Pons (tissue), 1 donor: ENCODE measurements around the gene RNF113B.

Experiments
- DNase-seq: peaks from one replicate; pipeline ENCODE4 v3.0.0-alpha.2; 2016; ENCODE audit warnings: low spot score

The RNF113B gene

GRCh38 chr13:98176777-98177608, at the start of gene RNF113B:
Gene RNF113B, minus strand, starts transcription at chr13:98177269. Its CDS starts 33 bp downstream, at chr13:98177236.
- DNase-seq = no peak

- DNase-seq = no peak
Measured at GRCh38 chr13:98226496-98226895, 49.4 kb upstream of the RNF113B start.

- DNase-seq = peak; percentile 42
Measured at GRCh38 chr13:98225036-98225940, 48.2 kb upstream of the RNF113B start.

GRCh38 chr13:98224557-98224956, 47.5 kb upstream of the RNF113B start:
- no peak for DNase-seq

GRCh38 chr13:98223741-98224140, 46.7 kb upstream of the RNF113B start:
- no peak for DNase-seq

- no peak for DNase-seq
Measured at GRCh38 chr13:98222816-98223215, 45.7 kb upstream of the RNF113B start.

- DNase-seq = no peak
Measured at GRCh38 chr13:98222081-98222554, 45.0 kb upstream of the RNF113B start.

GRCh38 chr13:98221234-98221633, 44.2 kb upstream of the RNF113B start:
- DNase-seq = peak; percentile 20

GRCh38 chr13:98220271-98220791, 43.3 kb upstream of the RNF113B start:
- no peak for DNase-seq

GRCh38 chr13:98219685-98220084, 42.6 kb upstream of the RNF113B start:
- no peak for DNase-seq

- DNase-seq = no peak
Measured at GRCh38 chr13:98217597-98217996, 40.5 kb upstream of the RNF113B start.

- no peak for DNase-seq
Measured at GRCh38 chr13:98216711-98217285, 39.7 kb upstream of the RNF113B start.

GRCh38 chr13:98216135-98216565, 39.1 kb upstream of the RNF113B start:
- peak; percentile 24 for DNase-seq

GRCh38 chr13:98215508-98215907, 38.4 kb upstream of the RNF113B start:
- DNase-seq = no peak

GRCh38 chr13:98214707-98215106, 37.6 kb upstream of the RNF113B start:
- DNase-seq = no peak

GRCh38 chr13:98214008-98214643, 37.1 kb upstream of the RNF113B start:
- DNase-seq = no peak

GRCh38 chr13:98213354-98213753, 36.3 kb upstream of the RNF113B start:
- DNase-seq = no peak

- no peak for DNase-seq
Measured at GRCh38 chr13:98212763-98213162, 35.7 kb upstream of the RNF113B start.

- DNase-seq = no peak
Measured at GRCh38 chr13:98208606-98209005, 31.5 kb upstream of the RNF113B start.

- no peak for DNase-seq
Measured at GRCh38 chr13:98207416-98207815, 30.3 kb upstream of the RNF113B start.

GRCh38 chr13:98206946-98207345, 29.9 kb upstream of the RNF113B start:
- no peak for DNase-seq

GRCh38 chr13:98204546-98204945, 27.5 kb upstream of the RNF113B start:
- no peak for DNase-seq
